HPDE6-E6E7 (cell line): ENCODE measurements around the gene LUM.

Experiments
- DNase-seq: peaks from one replicate; pipeline ENCODE4 v3.0.0; 2011; ENCODE audit warnings: missing footprints; ENCODE audit errors: extremely low spot score

The LUM gene

GRCh38 chr12:91111366-91112325 lies at the start of gene LUM:
TSS of gene LUM (minus strand) at chr12:91111494. CDS start at chr12:91108979, 2,515 bp downstream.
- no peak for DNase-seq

- no peak for DNase-seq
Observed at GRCh38 chr12:91161009-91161408, 49.7 kb upstream of the LUM start.

- no peak for DNase-seq
Observed at GRCh38 chr12:91155990-91156389, 44.7 kb upstream of the LUM start.

- no peak for DNase-seq
Observed at GRCh38 chr12:91154131-91154530, 42.8 kb upstream of the LUM start.

- DNase-seq = peak; percentile 13
Observed at GRCh38 chr12:91144053-91144452, 32.8 kb upstream of the LUM start.

- DNase-seq = no peak
Observed at GRCh38 chr12:91143206-91143605, 31.9 kb upstream of the LUM start.

- no peak for DNase-seq
Observed at GRCh38 chr12:91142221-91142631, 30.9 kb upstream of the LUM start.

- no peak for DNase-seq
Observed at GRCh38 chr12:91140026-91140931, 29.0 kb upstream of the LUM start.

- no peak for DNase-seq
Observed at GRCh38 chr12:91139286-91139685, 28.0 kb upstream of the LUM start.

GRCh38 chr12:91138337-91138920 lies 27.1 kb upstream of the LUM start:
- DNase-seq = no peak

- no peak for DNase-seq
Observed at GRCh38 chr12:91133871-91134270, 22.6 kb upstream of the LUM start.

- DNase-seq = no peak
Observed at GRCh38 chr12:91129662-91130362, 18.5 kb upstream of the LUM start.

GRCh38 chr12:91127751-91128150 lies 16.5 kb upstream of the LUM start:
- no peak for DNase-seq

- no peak for DNase-seq
Observed at GRCh38 chr12:91127306-91127705, 16.0 kb upstream of the LUM start.

- DNase-seq = no peak
Observed at GRCh38 chr12:91126516-91126915, 15.2 kb upstream of the LUM start.

- no peak for DNase-seq
Observed at GRCh38 chr12:91123236-91123916, 12.1 kb upstream of the LUM start.

GRCh38 chr12:91120781-91121180 lies 9.5 kb upstream of the LUM start:
- DNase-seq = no peak

GRCh38 chr12:91119089-91119488 lies 7.8 kb upstream of the LUM start:
- no peak for DNase-seq

- no peak for DNase-seq
Observed at GRCh38 chr12:91113621-91114020, 2.3 kb upstream of the LUM start.

- no peak for DNase-seq
Observed at GRCh38 chr12:91110311-91110924, 876 bp downstream of the LUM start.
